Endometrial microvascular endothelial cells (primary cell): ENCODE measurements around the gene LDB2. TPM values are rescaled to one million over a fixed set of nuclear protein-coding genes. Genes with fewer than 3 reads are reported as not detected.

Experiments used
- in situ Hi-C: cut with HindIII; loops from 2 replicates; pipeline ENCODE4 v1.10.0; 2017; ENCODE audit warnings: low sequenced_read_pairs, low pct_unique_long_range_greater_than_20kb; ENCODE audit errors: inconsistent ontology term
- total RNA-seq: library from RNA; depleted of rRNA; stranded (reverse); fragments of >200 nt; gene quantifications from one replicate; pipeline ENCODE4 v1.2.3, GENCODE V29; 2015; ENCODE audit errors: inconsistent ontology term

Gene LDB2
- total RNA-seq, 1 donor from 2014 or later: 46.6 TPM

DNA sequence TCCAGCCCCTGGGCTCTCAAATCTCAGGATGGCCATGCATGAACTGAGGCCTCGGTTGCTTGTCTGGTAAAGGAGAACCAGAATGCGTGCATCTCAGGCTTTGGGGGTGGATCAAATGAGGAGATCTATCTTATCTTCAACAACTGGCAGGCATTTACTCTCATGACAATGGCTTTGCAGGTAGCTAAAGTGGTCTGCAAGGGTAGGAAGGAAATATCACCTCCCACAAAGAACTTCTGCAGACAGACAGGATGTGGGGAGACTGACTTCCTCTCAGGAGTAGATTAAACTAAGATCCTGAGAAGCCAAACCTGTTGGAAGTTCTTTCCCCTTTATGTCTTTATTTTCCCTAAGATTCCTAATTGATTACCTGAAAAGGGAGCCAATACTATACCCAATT is 7.8 kb downstream of the LDB2 start:
- in situ Hi-C loops: loop anchor here (25.0 kb wide), 1 partner anchor 303 kb away; no protein-coding TSS in a partner anchor

DNA sequence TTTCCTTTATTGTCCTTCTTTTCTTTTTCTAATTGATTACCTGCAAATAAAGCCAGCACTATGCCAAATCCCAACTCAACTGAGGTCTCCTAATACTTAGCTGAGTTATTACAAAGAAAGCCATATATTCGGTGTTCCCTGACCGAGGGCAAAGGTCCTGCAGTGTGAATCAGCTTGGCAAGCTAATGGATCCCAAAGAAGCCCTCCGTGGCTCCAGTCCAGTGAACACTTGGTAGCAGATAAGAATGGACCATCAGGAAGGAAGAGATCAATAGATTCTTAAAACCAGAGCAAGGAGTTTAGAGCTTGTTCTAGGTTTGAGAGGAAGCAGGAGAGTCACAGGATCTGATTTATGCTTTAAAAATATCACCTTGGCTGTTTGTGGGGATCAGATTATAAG is 8.5 kb downstream of the LDB2 start:
- in situ Hi-C loops: loop anchor here (25.0 kb wide), 1 partner anchor 303 kb away; no protein-coding TSS in a partner anchor

- in situ Hi-C loops: loop anchor here (25.0 kb wide), 1 partner anchor 301 kb away; no protein-coding TSS in a partner anchor
Observed at GRCh38 chr4:16887887-16888286, 10.6 kb downstream of the LDB2 start.

DNA sequence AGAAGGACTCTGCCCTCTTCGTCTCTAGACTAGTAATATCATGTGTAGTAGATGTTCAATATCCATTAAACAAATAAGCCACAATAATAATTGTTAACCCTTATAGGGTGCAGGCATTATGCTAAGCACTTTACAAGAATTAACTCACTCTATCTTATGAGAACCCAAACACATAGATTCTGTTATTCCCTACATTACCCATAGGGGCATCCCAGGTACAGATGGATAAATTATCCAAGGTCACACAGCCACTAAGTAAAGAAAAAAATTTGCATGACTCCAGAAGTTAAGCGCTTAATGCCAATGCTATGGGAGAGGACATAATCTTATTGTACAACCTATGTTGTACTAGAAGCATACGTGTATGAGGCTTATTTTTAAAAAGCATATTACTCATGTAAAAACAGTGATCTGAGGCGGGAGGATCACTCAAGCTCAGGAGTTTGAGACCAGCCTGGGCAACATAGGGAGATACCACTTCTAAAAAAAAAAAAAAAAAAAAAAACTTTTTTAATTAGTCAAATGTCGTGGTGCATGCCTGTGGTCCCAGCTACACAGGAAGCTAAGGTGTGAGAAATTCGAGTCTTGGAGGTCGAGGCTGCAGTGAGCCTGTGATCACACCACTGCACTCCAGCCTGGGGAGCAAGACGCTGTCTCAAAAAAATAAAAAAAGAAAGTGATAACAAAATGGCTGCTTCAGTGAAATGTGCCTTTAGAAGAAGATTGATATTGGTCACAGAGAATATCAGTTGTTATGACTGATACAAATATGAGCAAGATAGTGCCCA is 13.6 kb downstream of the LDB2 start:
- in situ Hi-C loops: loop anchor here (25.0 kb wide), 1 partner anchor 298 kb away; no protein-coding TSS in a partner anchor

GRCh38 chr4:16883806-16884205 is 14.6 kb downstream of the LDB2 start:
- in situ Hi-C loops: loop anchor here (25.0 kb wide), 1 partner anchor 297 kb away; no protein-coding TSS in a partner anchor

DNA sequence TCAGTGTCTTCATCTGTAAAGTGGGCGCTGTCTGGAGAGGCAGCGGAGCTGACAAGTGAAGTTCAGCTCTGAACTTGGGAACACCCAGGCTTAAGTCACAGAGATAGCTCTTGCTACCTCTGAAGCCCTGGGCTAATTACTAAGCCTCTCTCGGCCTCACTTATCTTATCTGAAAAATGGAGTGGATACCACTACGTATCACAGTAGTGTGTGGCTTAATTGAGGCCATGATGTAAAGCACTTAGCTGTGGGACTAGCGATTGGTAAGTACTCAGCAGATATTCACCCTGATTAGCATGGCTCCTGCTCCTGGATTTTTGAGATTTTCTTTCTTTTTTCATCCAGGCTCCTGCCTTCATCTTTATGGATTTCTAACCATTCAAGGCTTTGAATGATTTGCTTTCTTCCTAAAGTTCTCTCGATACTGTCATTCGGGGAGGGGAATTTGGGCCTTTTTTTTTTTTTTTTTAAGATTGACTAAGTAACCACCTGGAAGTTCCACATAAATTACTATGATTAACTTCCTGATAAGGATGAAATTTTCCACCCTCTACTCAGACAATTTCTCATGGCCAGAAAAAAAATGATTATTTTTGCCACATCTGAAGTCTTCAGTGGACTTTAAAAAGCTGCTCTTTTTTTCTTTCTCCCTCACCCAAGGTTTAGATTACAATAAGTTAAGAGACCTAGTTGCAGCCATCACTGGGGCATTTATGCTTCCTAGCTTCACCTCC is 17.1 kb downstream of the LDB2 start:
- in situ Hi-C loops: loop anchor here (25.0 kb wide), 1 partner anchor 294 kb away; no protein-coding TSS in a partner anchor

DNA sequence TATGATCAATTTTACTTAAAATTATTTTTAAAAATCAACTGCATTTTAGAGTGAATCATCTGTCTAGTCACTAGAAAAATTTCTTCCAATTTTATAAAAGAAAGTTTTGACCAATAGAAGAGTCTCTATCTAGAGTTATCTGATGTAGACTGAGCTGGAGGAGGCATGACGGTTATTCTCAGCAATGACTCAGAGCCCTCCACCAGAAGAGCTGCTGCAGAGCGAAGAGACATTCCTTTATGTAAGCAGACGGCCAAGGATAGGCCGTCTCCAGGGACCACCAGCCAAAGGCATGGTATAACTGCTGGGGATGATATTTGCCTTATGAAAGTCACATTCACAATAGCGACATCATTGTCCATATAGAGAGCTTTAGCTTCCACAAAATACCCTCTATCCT is 23.0 kb downstream of the LDB2 start:
- in situ Hi-C loops: loop anchor here (25.0 kb wide), 1 partner anchor 288 kb away; no protein-coding TSS in a partner anchor

DNA sequence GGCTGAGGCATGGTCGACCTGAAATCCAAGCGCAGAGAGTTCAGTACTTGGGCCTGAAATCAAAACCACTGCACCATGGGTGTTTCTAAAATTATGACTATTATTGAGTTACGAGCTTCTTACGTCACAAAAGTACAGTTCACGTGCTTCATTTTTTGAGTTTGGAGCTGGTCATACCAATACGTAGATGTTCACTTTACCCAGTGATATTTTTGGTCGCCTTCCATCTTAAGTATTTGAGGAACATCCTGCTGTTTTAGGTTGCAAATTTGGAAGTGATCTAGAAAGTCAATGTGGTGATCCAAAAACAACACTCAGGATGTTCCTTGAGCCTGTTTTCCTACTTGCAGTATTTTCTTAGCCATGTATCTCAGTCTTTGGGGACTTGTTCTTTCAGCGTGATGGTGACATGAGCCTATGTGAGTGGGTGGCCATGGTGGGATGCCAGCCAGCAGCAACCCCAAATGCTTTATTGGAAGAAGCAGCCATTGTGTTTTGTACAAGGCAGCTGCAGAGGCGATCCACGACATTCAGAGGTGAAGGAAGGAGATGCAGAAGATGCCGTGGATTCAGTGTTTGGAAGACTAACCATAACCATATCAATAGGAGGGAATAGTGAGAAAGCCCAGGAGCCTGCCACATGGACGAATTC is 28.7 kb downstream of the LDB2 start:
- in situ Hi-C loops: no loop called here

GRCh38 chr4:16868674-16869073 is 29.8 kb downstream of the LDB2 start:
- in situ Hi-C loops: no loop called here

GRCh38 chr4:16867827-16868226 is 30.6 kb downstream of the LDB2 start:
- in situ Hi-C loops: no loop called here

DNA sequence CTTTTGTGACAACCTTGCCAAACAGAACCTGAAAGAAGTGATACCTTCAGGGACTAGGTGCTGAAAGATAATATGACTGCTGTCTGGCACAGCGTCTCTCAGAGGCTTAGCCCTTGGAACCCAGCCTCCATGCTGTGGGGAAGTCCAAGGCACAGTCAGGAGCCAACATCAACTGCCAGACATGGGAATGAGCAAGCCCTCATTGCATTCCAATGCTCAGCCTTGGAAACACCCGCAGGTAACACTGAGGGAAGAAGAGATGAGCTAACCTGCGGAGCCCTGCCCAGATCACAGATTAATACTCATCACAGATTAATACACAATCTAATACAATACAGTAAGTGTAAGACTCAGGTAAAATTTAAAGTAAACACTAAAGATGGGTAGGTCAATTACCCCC is 31.5 kb downstream of the LDB2 start:
- in situ Hi-C loops: no loop called here

- in situ Hi-C loops: no loop called here
Observed at GRCh38 chr4:16865897-16866283, 32.6 kb downstream of the LDB2 start.

GRCh38 chr4:16865209-16865896 is 33.1 kb downstream of the LDB2 start:
- in situ Hi-C loops: no loop called here

GRCh38 chr4:16864199-16864598 is 34.2 kb downstream of the LDB2 start:
- in situ Hi-C loops: no loop called here

GRCh38 chr4:16862697-16863096 is 35.7 kb downstream of the LDB2 start:
- in situ Hi-C loops: no loop called here

GRCh38 chr4:16860516-16860915 is 37.9 kb downstream of the LDB2 start:
- in situ Hi-C loops: no loop called here

GRCh38 chr4:16859031-16859430 is 39.4 kb downstream of the LDB2 start:
- in situ Hi-C loops: no loop called here

DNA sequence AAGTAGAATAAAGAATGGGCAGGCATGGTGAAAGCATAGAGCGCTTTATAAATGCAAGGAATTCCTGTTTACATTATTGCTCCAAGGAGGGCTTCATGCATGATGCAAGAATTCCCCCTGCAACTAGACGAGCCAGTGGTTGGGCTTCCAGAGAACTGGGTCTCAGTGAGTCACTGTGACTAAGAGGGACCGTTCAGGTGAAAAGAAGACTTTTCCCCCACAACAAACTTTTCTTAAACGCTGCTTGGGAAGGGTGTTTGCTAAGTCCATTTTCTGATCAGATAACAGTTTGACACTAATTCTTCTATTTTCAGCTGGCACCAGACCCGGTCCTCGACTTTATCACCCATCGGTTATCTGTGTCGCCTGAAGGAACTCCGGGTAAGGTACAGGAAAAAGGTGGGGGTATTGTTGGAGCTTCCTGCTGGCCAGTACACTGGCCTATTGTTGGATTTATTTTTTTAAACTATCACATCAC is 40.1 kb downstream of the LDB2 start:
- in situ Hi-C loops: no loop called here

DNA sequence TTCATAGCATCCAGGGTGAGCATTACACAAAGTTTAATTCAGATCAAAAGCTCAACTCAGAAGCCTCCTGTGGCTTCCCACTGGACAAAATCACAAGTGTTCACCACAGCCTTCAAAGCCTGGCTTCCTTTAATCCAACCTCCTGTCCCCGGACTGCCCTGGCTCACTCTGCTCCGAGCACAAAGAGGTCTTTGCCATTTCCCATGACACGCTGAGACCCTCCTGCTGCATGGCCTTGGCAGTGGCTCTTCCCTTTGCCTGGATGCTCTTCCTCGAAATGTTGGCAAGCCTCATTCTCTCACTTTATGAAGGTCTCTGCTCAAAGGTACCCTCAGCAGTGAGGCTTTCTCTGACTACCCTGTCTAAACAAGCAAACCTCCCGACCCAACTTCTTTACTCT is 41.0 kb downstream of the LDB2 start:
- in situ Hi-C loops: no loop called here
